H9 (cell line): ENCODE results near the gene SYK. TPM values are rescaled to one million over a fixed set of nuclear protein-coding genes. Genes with fewer than 3 reads are reported as not detected.

Experiments
- DNase-seq: peaks from one replicate; pipeline ENCODE4 v3.0.0-alpha.2; 2017
- H2AFZ ChIP-seq: one replicate; pipeline ENCODE4 v1.6.1; 2013; ENCODE audit warnings: mild to moderate bottlenecking, low read length, control low read depth, moderate library complexity
- H2AK5ac ChIP-seq: 2 replicates; pipeline ENCODE4 v1.6.1; 2013; ENCODE audit warnings: low read length, control low read depth, mixed read lengths; ENCODE audit not compliant: insufficient read length
- H2BK120ac ChIP-seq: one replicate; pipeline ENCODE4 v1.6.1; 2013; ENCODE audit warnings: low read depth, mild to moderate bottlenecking, low read length, control low read depth, inconsistent platforms; ENCODE audit not compliant: poor library complexity, severe bottlenecking
- H2BK12ac ChIP-seq: 2 replicates; pipeline ENCODE4 v1.6.1; 2013; ENCODE audit warnings: low read length, control low read depth, mixed read lengths, low read depth; ENCODE audit not compliant: insufficient read length
- H2BK15ac ChIP-seq: 2 replicates; pipeline ENCODE4 v1.6.1; 2013; ENCODE audit warnings: low read depth, low read length, control low read depth
- H2BK20ac ChIP-seq: one replicate; pipeline ENCODE4 v1.6.1; 2013; ENCODE audit warnings: low read depth, mild to moderate bottlenecking, low read length, control low read depth, inconsistent platforms; ENCODE audit not compliant: poor library complexity, severe bottlenecking
- H2BK5ac ChIP-seq: 2 replicates; pipeline ENCODE4 v1.6.1; 2013; ENCODE audit warnings: low read length, control low read depth, mixed read lengths; ENCODE audit not compliant: insufficient read length
- H3K14ac ChIP-seq: 2 replicates; pipeline ENCODE4 v1.6.1; 2013; ENCODE audit warnings: low read length, control low read depth; ENCODE audit not compliant: insufficient read depth
- H3K18ac ChIP-seq: 2 replicates; pipeline ENCODE4 v1.6.1; 2013; ENCODE audit warnings: low read depth, mild to moderate bottlenecking, mixed read lengths, low read length, control low read depth; ENCODE audit not compliant: insufficient read length
- H3K23ac ChIP-seq: 2 replicates; pipeline ENCODE4 v1.6.1; 2013; ENCODE audit warnings: low read length, control low read depth, mixed read lengths, low read depth; ENCODE audit not compliant: insufficient read length
- H3K23me2 ChIP-seq: 2 replicates; pipeline ENCODE4 v1.6.1; 2013; ENCODE audit warnings: low read depth, mild to moderate bottlenecking, mixed read lengths, low read length, control low read depth; ENCODE audit not compliant: insufficient read length, poor library complexity, severe bottlenecking
- H3K27ac ChIP-seq: 2 replicates; pipeline ENCODE4 v1.5.1; 2013; ENCODE audit warnings: low read length, control low read depth, mixed read lengths, low read depth; ENCODE audit not compliant: insufficient read length
- H3K27me3 ChIP-seq: 2 replicates; pipeline ENCODE4 v1.6.1; 2013; ENCODE audit warnings: low read length, control low read depth, inconsistent platforms; ENCODE audit not compliant: insufficient read depth
- H3K4ac ChIP-seq: 2 replicates; pipeline ENCODE4 v1.6.1; 2013; ENCODE audit warnings: low read depth, mild to moderate bottlenecking, control low read depth, inconsistent platforms, low read length, moderate library complexity
- H3K4me1 ChIP-seq: 2 replicates; pipeline ENCODE4 v1.6.1; 2013; ENCODE audit warnings: low read length, control low read depth, inconsistent platforms; ENCODE audit not compliant: insufficient read depth
- H3K4me2 ChIP-seq: 2 replicates; pipeline ENCODE4 v1.6.1; 2013; ENCODE audit warnings: low read length, control low read depth, mixed read lengths; ENCODE audit not compliant: insufficient read length, insufficient read depth
- H3K56ac ChIP-seq: 2 replicates; pipeline ENCODE4 v1.6.1; 2013; ENCODE audit warnings: low read depth, mild to moderate bottlenecking, mixed read lengths, low read length, control low read depth; ENCODE audit not compliant: insufficient read length
- H3K79me1 ChIP-seq: 2 replicates; pipeline ENCODE4 v1.6.1; 2013; ENCODE audit warnings: low read depth, mild to moderate bottlenecking, moderate library complexity, low read length, control low read depth, inconsistent platforms; ENCODE audit not compliant: insufficient read depth, poor library complexity, severe bottlenecking
- H3K79me2 ChIP-seq: 2 replicates; pipeline ENCODE4 v1.6.1; 2013; ENCODE audit warnings: low read length, control low read depth, inconsistent platforms; ENCODE audit not compliant: insufficient read depth
- H3K9ac ChIP-seq: 2 replicates; pipeline ENCODE4 v1.6.1; 2013; ENCODE audit warnings: low read length, control low read depth, mixed read lengths; ENCODE audit not compliant: insufficient read length; ENCODE audit errors: extremely low read depth
- H3K9me3 ChIP-seq: one replicate; pipeline ENCODE4 v1.6.1; 2013; ENCODE audit warnings: low read depth, low read length, inconsistent platforms; ENCODE audit not compliant: control insufficient read depth
- H3T11ph ChIP-seq: one replicate; pipeline ENCODE4 v1.6.1; 2013; ENCODE audit warnings: mild to moderate bottlenecking, low read length, control low read depth, inconsistent platforms
- H4K20me1 ChIP-seq: one replicate; pipeline ENCODE4 v1.6.1; 2013; ENCODE audit not compliant: control insufficient read depth, insufficient read length, insufficient read depth
- H4K5ac ChIP-seq: 2 replicates; pipeline ENCODE4 v1.6.1; 2013; ENCODE audit warnings: low read depth, mild to moderate bottlenecking, mixed read lengths, low read length, control low read depth; ENCODE audit not compliant: insufficient read length
- H4K8ac ChIP-seq: replicated peaks from 2 replicates; pipeline ENCODE4 v1.6.1; 2013; ENCODE audit warnings: low read length, control low read depth, mixed read lengths, low read depth; ENCODE audit not compliant: insufficient read length
- H4K91ac ChIP-seq: 2 replicates; pipeline ENCODE4 v1.6.1; 2013; ENCODE audit warnings: low read depth, mild to moderate bottlenecking, moderate library complexity, mixed read lengths, low read length, control low read depth; ENCODE audit not compliant: insufficient read length
- H3K27ac Mint-ChIP-seq, 3 experiments: 2 replicates in 2 of 3; 3 replicates in 1 of 3; pipeline ENCODE4 v1.8.0; 2020 to 2021; ENCODE audit warnings: mixed read lengths in 3 of 3, mild to moderate bottlenecking in 1 of 3, moderate library complexity in 1 of 3
- H3K27me3 Mint-ChIP-seq: 2 replicates; pipeline ENCODE4 v1.8.0; 2021; ENCODE audit warnings: low read depth, mild to moderate bottlenecking, moderate library complexity, mixed read lengths
- H3K36me3 Mint-ChIP-seq, 3 experiments: 2 replicates in 2 of 3; 3 replicates in 1 of 3; pipeline ENCODE4 v1.8.0; 2020 to 2021; ENCODE audit warnings: low read depth in 3 of 3, mixed read lengths in 3 of 3; ENCODE audit not compliant: insufficient read depth in 1 of 3
- H3K4me1 Mint-ChIP-seq, 2 experiments: 2 replicates each; pipeline ENCODE4 v1.8.0; 2020; ENCODE audit warnings: mixed read lengths in 2 of 2
- H3K4me3 Mint-ChIP-seq, 2 experiments: 2 replicates in 1 of 2; 3 replicates in 1 of 2; pipeline ENCODE4 v1.8.0; 2020 to 2021; ENCODE audit warnings: mild to moderate bottlenecking in 2 of 2, mixed read lengths in 2 of 2, moderate library complexity in 1 of 2
- H3K9me3 Mint-ChIP-seq, 2 experiments: 2 replicates in 1 of 2; 3 replicates in 1 of 2; pipeline ENCODE4 v1.8.0; 2020; ENCODE audit warnings: mild to moderate bottlenecking in 2 of 2, mixed read lengths in 2 of 2, moderate library complexity in 1 of 2
- CTCF ChIP-seq: fragments of 200-600 bp; sonication (generic); conservative IDR thresholded peaks from 3 replicates; pipeline ENCODE4 v1.8.0; 2021; ENCODE audit warnings: antibody characterized with exemption, mild to moderate bottlenecking
- WGBS: extraction: QIAGEN DNeasy Blood & Tissue Kit; methylation state at CpG from one replicate; pipeline ENCODE4 v1.1.7; 2013; ENCODE audit warnings: missing lambda C conversion rate, low lambda C conversion rate, mixed read lengths; ENCODE audit not compliant: insufficient read length; ENCODE audit errors: extremely low coverage; 5-methylcytosine and 5-hydroxymethylcytosine counted together
- total RNA-seq: library from RNA; stranded (reverse); gene quantifications from 2 replicates; pipeline ENCODE4 v1.2.1, GENCODE V29; 2021

SYK gene
- total RNA-seq, 1 experiment from 2014 or later, result 7.9 TPM

GRCh38 chr9:90839183-90839728, 37.6 kb downstream of the SYK start:
- Histone ChIP-seq H3K9ac (no peak overlapping the region), H2AFZ (no peak overlapping the region), H4K8ac (no peak overlapping the region), H3K79me2 (no peaks in the 10 kb centered on the region), H4K91ac (no peak overlapping the region), H3K14ac (no peak overlapping the region; the same call in 1 of the 2 replicates), H3K56ac (no peak overlapping the region), H2BK12ac (no peak overlapping the region), H3K4ac (no peak overlapping the region), H2BK20ac (no peak overlapping the region), H3T11ph (no peak overlapping the region), H4K5ac (no peak overlapping the region), H3K23me2 (no peaks in the 10 kb centered on the region), H3K23ac (no peak overlapping the region), H3K27ac (no peak overlapping the region), H2BK5ac (no peak overlapping the region), H2BK15ac (no peak overlapping the region), H3K4me2 (no peak overlapping the region), H2AK5ac (no peak overlapping the region), H3K79me1 (no peaks in the 10 kb centered on the region), H2BK120ac (no peak overlapping the region), H4K20me1 (no peaks in the 10 kb centered on the region), H3K27me3 (no peaks in the 10 kb centered on the region), H3K4me1 (no peaks in the 10 kb centered on the region), H3K9me3 (no peaks in the 10 kb centered on the region), H3K18ac (no peak overlapping the region)
- TF ChIP-seq CTCF, result no peak
- Mint-ChIP-seq H3K9me3 (0 out of 5 replicates have a peak, but pooled peaks cover 0 to 2% of the 10 kb centered on the region in 2 experiments), H3K27me3 (no peaks in the 10 kb centered on the region), H3K4me1 (no peaks in the 10 kb centered on the region), H3K27ac (no peak overlapping the region), H3K36me3 (peaks cover 0 to 2% (median 0%) of the 10 kb centered on the region in 3 experiments; a peak in 2 of 7 replicates), H3K4me3 (no peak overlapping the region)
- no CpG with 5 or more reads among the region's 7 CpGs for WGBS
- peak; percentile 14 for DNase-seq
